Measurements from ENCODE around the gene AQP7. TPM values are rescaled to one million over a fixed set of nuclear protein-coding genes. Genes with fewer than 3 reads are reported as not detected.

AQP7 gene
- total and polyA plus RNA-seq, 12 donors = 0.33 to 32.5 (median 2.4) TPM; not detected in 2

DNA sequence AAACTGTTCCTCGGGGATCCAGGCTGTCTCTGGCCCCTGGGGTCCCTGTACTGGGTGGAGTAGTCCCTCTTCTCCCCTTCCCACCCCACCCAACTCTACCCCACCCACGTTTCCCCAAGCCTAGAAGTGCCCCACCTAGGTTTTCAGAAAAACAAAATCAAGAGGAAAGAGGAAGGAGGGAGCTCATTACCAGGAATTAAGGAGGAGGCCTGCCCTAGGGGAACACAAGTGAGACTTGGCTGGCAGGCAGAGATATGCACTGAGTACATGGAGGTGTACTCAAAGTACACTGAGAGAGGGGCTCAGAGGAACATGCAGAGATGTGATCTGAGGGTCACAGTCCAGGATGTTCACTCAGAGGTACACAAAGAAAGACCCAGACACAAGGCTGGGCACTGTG, 34.8 kb upstream of the AQP7 start:
- intact Hi-C loops (cut with DNase I) = no loop called here
- no peak for TF ChIP-seq CTCF (IDR thresholded peaks at IDR 0.05)
- no peak for TF ChIP-seq POLR2A (IDR thresholded peaks at IDR 0.05)

GRCh38 chr9:33436445-33436844, 34.1 kb upstream of the AQP7 start:
- H3K27me3 ChIP-seq = no peaks in the 10 kb centered on the region
- TF ChIP-seq CTCF (IDR thresholded peaks at IDR 0.05) = no peak
- no peak for DNase-seq
- intact Hi-C loops (cut with DNase I) = no loop called here
- no peak overlapping the region for H3K27ac ChIP-seq
- no peaks in the 10 kb centered on the region for H3K9me3 ChIP-seq (replicated peaks in 1 of 3)
- 52 to 73% (median 67%) methylated on average over 7 to 8 of the region's 8 CpGs for WGBS, 4 donors
- H3K4me3 ChIP-seq = no peak overlapping the region
- H3K36me3 ChIP-seq (replicated peaks in 1 of 2) = no peaks in the 10 kb centered on the region
- H3K4me1 ChIP-seq (replicated peaks in 1 of 2) = no peaks in the 10 kb centered on the region

More for the DNA sequence above, 34.8 kb upstream of the AQP7 start:
- 33 to 74% (median 50%) methylated on average over 2 of the region's 2 CpGs for WGBS, 4 donors
- no peak for DNase-seq
- Histone ChIP-seq H3K36me3 (replicated peaks in 1 of 2) (no peaks in the 10 kb centered on the region), H3K4me3 (no peak overlapping the region), H3K9me3 (replicated peaks in 1 of 3) (no peaks in the 10 kb centered on the region), H3K4me1 (replicated peaks in 1 of 2) (no peaks in the 10 kb centered on the region), H3K27ac (no peak overlapping the region), H3K27me3 (no peaks in the 10 kb centered on the region)

- H3K27me3 ChIP-seq = no peaks in the 10 kb centered on the region
- WGBS, 4 donors = 50 to 75% (median 61%) methylated on average over 8 of the region's 8 CpGs
- DNase-seq = peak in 5 of 7 donors; percentile 50 to 64 (median 57)
- no peaks in the 10 kb centered on the region for H3K36me3 ChIP-seq (replicated peaks in 1 of 2)
- intact Hi-C loops (cut with DNase I) = no loop called here
- H3K4me3 ChIP-seq = no peak overlapping the region
- no peaks in the 10 kb centered on the region for H3K9me3 ChIP-seq (replicated peaks in 1 of 3)
- TF ChIP-seq CTCF (IDR thresholded peaks at IDR 0.05) (no peak), POLR2A (IDR thresholded peaks at IDR 0.05) (no peak)
- no peak overlapping the region for H3K27ac ChIP-seq
- no peaks in the 10 kb centered on the region for H3K4me1 ChIP-seq (replicated peaks in 1 of 2)
These were observed 33.5 kb upstream of the AQP7 start for GRCh38 chr9:33435821-33436277.

- Histone ChIP-seq H3K4me1 (replicated peaks in 1 of 2) (no peaks in the 10 kb centered on the region), H3K9me3 (replicated peaks in 1 of 3) (no peaks in the 10 kb centered on the region), H3K4me3 (no peak overlapping the region), H3K27ac (no peak overlapping the region), H3K36me3 (replicated peaks in 1 of 2) (no peaks in the 10 kb centered on the region), H3K27me3 (no peaks in the 10 kb centered on the region)
- no peak for TF ChIP-seq CTCF (IDR thresholded peaks at IDR 0.05)
- TF ChIP-seq POLR2A (IDR thresholded peaks at IDR 0.05) = no peak
- DNase-seq = peak in 1 of 7 donors; percentile 17
- intact Hi-C loops (cut with DNase I) = no loop called here
- 55 to 74% (median 62%) methylated on average over 4 to 16 of the region's 16 CpGs for WGBS, 4 donors
These were observed 32.1 kb upstream of the AQP7 start for GRCh38 chr9:33434317-33435105.

All from adrenal gland (tissue), 12 donors.